HepG2 (cell line): ENCODE measurements around the gene WFDC6.

Source experiments
- RFXAP ChIP-seq: sonication (generic); formaldehyde crosslinking; IDR thresholded peaks from 2 replicates; pipeline ENCODE4 v1.4.0; 2020; ENCODE audit warnings: missing genetic modification reagents, borderline replicate concordance
- SRF ChIP-seq: IDR thresholded peaks from 2 replicates; pipeline ENCODE4 v1.6.1; 2011; ENCODE audit warnings: mild to moderate bottlenecking, low read depth, low read length, moderate library complexity
- TOE1 ChIP-seq: sonication (generic); formaldehyde crosslinking; IDR thresholded peaks from 2 replicates; pipeline ENCODE4 v1.4.0; 2020; ENCODE audit warnings: mild to moderate bottlenecking, missing genetic modification reagents
- YY1 ChIP-seq: IDR thresholded peaks from 2 replicates; pipeline ENCODE4 v1.6.1; 2011; ENCODE audit warnings: low read length, low read depth, moderate library complexity, mild to moderate bottlenecking; ENCODE audit not compliant: insufficient read depth, insufficient replicate concordance
- ZBTB39 ChIP-seq: sonication (generic); formaldehyde crosslinking; IDR thresholded peaks from 2 replicates; pipeline ENCODE4 v1.5.0; 2020; ENCODE audit warnings: missing genetic modification reagents
- ZNF24 ChIP-seq: fragments of 450-650 bp; IDR thresholded peaks from 2 replicates; pipeline ENCODE4 v1.6.1; 2017; ENCODE audit warnings: antibody characterized with exemption, mild to moderate bottlenecking
- TF ChIP-seq, protein P1 (sequence below): sonication (generic); formaldehyde crosslinking; IDR thresholded peaks from 2 replicates; pipeline ENCODE4 v1.5.0; 2020; ENCODE audit warnings: mild to moderate bottlenecking, missing genetic modification reagents, moderate library complexity

DNA sequence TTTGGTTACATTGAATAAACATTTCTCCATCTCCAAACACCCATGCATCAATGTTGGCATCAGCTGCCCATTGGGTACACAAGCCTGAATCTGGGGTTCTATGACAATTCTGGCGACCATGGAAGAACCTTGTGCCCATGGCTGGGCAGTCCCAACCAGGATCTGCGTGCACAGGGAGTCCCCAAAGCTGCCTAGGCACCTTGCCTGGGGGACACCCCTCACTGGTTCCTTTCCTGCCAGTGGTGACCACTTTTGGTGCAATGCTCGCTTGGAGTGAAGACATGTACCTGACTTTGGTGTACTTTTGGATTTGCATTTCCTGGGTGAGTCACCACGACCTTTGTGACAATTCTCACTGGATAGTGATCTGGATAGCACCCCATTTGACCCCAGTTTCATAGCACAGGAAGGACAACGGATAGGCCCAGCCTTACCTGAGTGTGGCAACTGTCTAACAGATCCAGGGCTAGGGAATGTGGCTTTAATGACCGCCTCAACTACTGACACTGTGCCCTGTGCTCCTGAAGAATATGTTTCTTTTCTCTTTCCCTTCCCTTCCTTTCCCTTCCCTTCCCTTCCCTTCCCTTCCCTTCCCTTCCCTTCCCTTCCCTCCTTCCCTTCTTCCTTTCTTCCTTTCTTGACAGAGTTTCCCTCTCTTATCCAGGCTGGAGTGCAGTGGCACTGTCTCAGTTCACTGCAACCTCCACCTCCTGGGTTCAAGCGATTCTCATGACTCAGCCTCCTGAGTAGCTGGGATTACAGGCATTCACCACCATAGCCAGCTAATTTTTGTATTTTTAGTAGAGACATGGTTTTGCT is 31.0 kb downstream of the WFDC6 start:
- TF ChIP-seq, protein P1, sequence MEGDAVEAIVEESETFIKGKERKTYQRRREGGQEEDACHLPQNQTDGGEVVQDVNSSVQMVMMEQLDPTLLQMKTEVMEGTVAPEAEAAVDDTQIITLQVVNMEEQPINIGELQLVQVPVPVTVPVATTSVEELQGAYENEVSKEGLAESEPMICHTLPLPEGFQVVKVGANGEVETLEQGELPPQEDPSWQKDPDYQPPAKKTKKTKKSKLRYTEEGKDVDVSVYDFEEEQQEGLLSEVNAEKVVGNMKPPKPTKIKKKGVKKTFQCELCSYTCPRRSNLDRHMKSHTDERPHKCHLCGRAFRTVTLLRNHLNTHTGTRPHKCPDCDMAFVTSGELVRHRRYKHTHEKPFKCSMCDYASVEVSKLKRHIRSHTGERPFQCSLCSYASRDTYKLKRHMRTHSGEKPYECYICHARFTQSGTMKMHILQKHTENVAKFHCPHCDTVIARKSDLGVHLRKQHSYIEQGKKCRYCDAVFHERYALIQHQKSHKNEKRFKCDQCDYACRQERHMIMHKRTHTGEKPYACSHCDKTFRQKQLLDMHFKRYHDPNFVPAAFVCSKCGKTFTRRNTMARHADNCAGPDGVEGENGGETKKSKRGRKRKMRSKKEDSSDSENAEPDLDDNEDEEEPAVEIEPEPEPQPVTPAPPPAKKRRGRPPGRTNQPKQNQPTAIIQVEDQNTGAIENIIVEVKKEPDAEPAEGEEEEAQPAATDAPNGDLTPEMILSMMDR (CRISPR knock-in tag), result no peak
- no peak for TF ChIP-seq ZNF24
- TF ChIP-seq ZBTB39 (CRISPR knock-in tag), result no peak
- no peak for TF ChIP-seq RFXAP (CRISPR knock-in tag)
- TF ChIP-seq YY1, result no peak
- TF ChIP-seq TOE1 (CRISPR knock-in tag), result no peak
- no peak for TF ChIP-seq SRF
